ENCODE measurements around the gene ID1.

Gene ID1

GRCh38 chr20:31605031-31605901 lies at the start of gene ID1:
ID1 (plus strand) TSS chr20:31605289; CDS start chr20:31605388, 99 bp downstream.
- Mint-ChIP-seq H3K27ac (peak within 1 kb of the TSS; percentile 64), H3K4me3 (peak within 1 kb of the TSS; percentile 93), H3K36me3 (no peaks in the 10 kb centered on the region), H3K27me3 (peaks cover 20% of the 10 kb centered on the region), H3K9me3 (ENCODE audit: low read depth) (no peaks in the 10 kb centered on the region), H3K4me1 (ENCODE audit: low read depth) (peaks cover 26% of the 10 kb centered on the region)

GRCh38 chr20:31559704-31560093 lies 45.4 kb upstream of the ID1 start:
- H3K4me1 Mint-ChIP-seq (ENCODE audit: low read depth): peaks cover 15% of the 10 kb centered on the region
- H3K27me3 Mint-ChIP-seq: no peaks in the 10 kb centered on the region
- H3K9me3 Mint-ChIP-seq (ENCODE audit: low read depth): no peaks in the 10 kb centered on the region
- H3K36me3 Mint-ChIP-seq: peaks cover 4% of the 10 kb centered on the region
- H3K27ac Mint-ChIP-seq: peak overlapping the region; percentile 88
- no peak overlapping the region for H3K4me3 Mint-ChIP-seq

GRCh38 chr20:31560094-31560745 lies 44.9 kb upstream of the ID1 start:
- peaks cover 15% of the 10 kb centered on the region for H3K4me1 Mint-ChIP-seq (ENCODE audit: low read depth)
- no peaks in the 10 kb centered on the region for H3K9me3 Mint-ChIP-seq (ENCODE audit: low read depth)
- no peaks in the 10 kb centered on the region for H3K27me3 Mint-ChIP-seq
- H3K4me3 Mint-ChIP-seq: no peak overlapping the region
- H3K27ac Mint-ChIP-seq: peak overlapping the region; percentile 88
- peaks cover 4% of the 10 kb centered on the region for H3K36me3 Mint-ChIP-seq

GRCh38 chr20:31560746-31561598 lies 44.1 kb upstream of the ID1 start:
- no peaks in the 10 kb centered on the region for H3K27me3 Mint-ChIP-seq
- H3K36me3 Mint-ChIP-seq: peaks cover 4% of the 10 kb centered on the region
- peaks cover 15% of the 10 kb centered on the region for H3K4me1 Mint-ChIP-seq (ENCODE audit: low read depth)
- no peak overlapping the region for H3K4me3 Mint-ChIP-seq
- no peaks in the 10 kb centered on the region for H3K9me3 Mint-ChIP-seq (ENCODE audit: low read depth)
- H3K27ac Mint-ChIP-seq: peak overlapping the region; percentile 88

- Mint-ChIP-seq H3K36me3 (peaks cover 4% of the 10 kb centered on the region), H3K27me3 (no peaks in the 10 kb centered on the region), H3K4me1 (ENCODE audit: low read depth) (peaks cover 22% of the 10 kb centered on the region), H3K9me3 (ENCODE audit: low read depth) (no peaks in the 10 kb centered on the region), H3K27ac (no peak overlapping the region), H3K4me3 (no peak overlapping the region)
Measured at GRCh38 chr20:31562241-31562640, 42.8 kb upstream of the ID1 start.

GRCh38 chr20:31564284-31564683 lies 40.8 kb upstream of the ID1 start:
- Mint-ChIP-seq H3K27ac (no peak overlapping the region), H3K36me3 (peaks cover 4% of the 10 kb centered on the region), H3K4me1 (ENCODE audit: low read depth) (peaks cover 27% of the 10 kb centered on the region), H3K27me3 (no peaks in the 10 kb centered on the region), H3K9me3 (ENCODE audit: low read depth) (no peaks in the 10 kb centered on the region), H3K4me3 (no peak overlapping the region)

- no peak overlapping the region for H3K4me3 Mint-ChIP-seq
- H3K27ac Mint-ChIP-seq: no peak overlapping the region
- H3K36me3 Mint-ChIP-seq: peaks cover 4% of the 10 kb centered on the region
- no peaks in the 10 kb centered on the region for H3K9me3 Mint-ChIP-seq (ENCODE audit: low read depth)
- no peaks in the 10 kb centered on the region for H3K27me3 Mint-ChIP-seq
- peaks cover 20% of the 10 kb centered on the region for H3K4me1 Mint-ChIP-seq (ENCODE audit: low read depth)
Measured at GRCh38 chr20:31565699-31566318, 39.3 kb upstream of the ID1 start.

GRCh38 chr20:31566319-31566657 lies 38.8 kb upstream of the ID1 start:
- Mint-ChIP-seq H3K36me3 (no peaks in the 10 kb centered on the region), H3K9me3 (ENCODE audit: low read depth) (no peaks in the 10 kb centered on the region)

GRCh38 chr20:31566658-31567379 lies 38.3 kb upstream of the ID1 start:
- Mint-ChIP-seq H3K27ac (no peak overlapping the region), H3K9me3 (ENCODE audit: low read depth) (no peaks in the 10 kb centered on the region), H3K27me3 (no peaks in the 10 kb centered on the region), H3K4me3 (peak overlapping the region; percentile 8), H3K36me3 (no peaks in the 10 kb centered on the region), H3K4me1 (ENCODE audit: low read depth) (peaks cover 17% of the 10 kb centered on the region)

More at GRCh38 chr20:31566319-31566657, 38.8 kb upstream of the ID1 start:
- H3K4me3 Mint-ChIP-seq: no peak overlapping the region
- no peaks in the 10 kb centered on the region for H3K27me3 Mint-ChIP-seq
- H3K4me1 Mint-ChIP-seq (ENCODE audit: low read depth): peaks cover 17% of the 10 kb centered on the region
- no peak overlapping the region for H3K27ac Mint-ChIP-seq

GRCh38 chr20:31567380-31567720 lies 37.7 kb upstream of the ID1 start:
- Mint-ChIP-seq H3K27ac (peak overlapping the region; percentile 16), H3K36me3 (no peaks in the 10 kb centered on the region), H3K4me3 (no peak overlapping the region), H3K27me3 (no peaks in the 10 kb centered on the region), H3K9me3 (ENCODE audit: low read depth) (no peaks in the 10 kb centered on the region), H3K4me1 (ENCODE audit: low read depth) (peaks cover 20% of the 10 kb centered on the region)

GRCh38 chr20:31568041-31568731 lies 36.9 kb upstream of the ID1 start:
- no peak overlapping the region for H3K4me3 Mint-ChIP-seq

GRCh38 chr20:31568773-31569162 lies 36.3 kb upstream of the ID1 start:
- no peak overlapping the region for H3K4me3 Mint-ChIP-seq
- H3K27ac Mint-ChIP-seq: peak overlapping the region; percentile 16
- no peaks in the 10 kb centered on the region for H3K36me3 Mint-ChIP-seq

More at GRCh38 chr20:31568041-31568731, 36.9 kb upstream of the ID1 start:
- H3K27me3 Mint-ChIP-seq: no peaks in the 10 kb centered on the region
- H3K4me1 Mint-ChIP-seq (ENCODE audit: low read depth): peaks cover 24% of the 10 kb centered on the region
- no peaks in the 10 kb centered on the region for H3K36me3 Mint-ChIP-seq
- H3K27ac Mint-ChIP-seq: peak overlapping the region; percentile 3
- H3K9me3 Mint-ChIP-seq (ENCODE audit: low read depth): no peaks in the 10 kb centered on the region

GRCh38 chr20:31569163-31570020 lies 35.7 kb upstream of the ID1 start:
- Mint-ChIP-seq H3K4me1 (ENCODE audit: low read depth) (peaks cover 32% of the 10 kb centered on the region), H3K27ac (peak overlapping the region; percentile 16), H3K27me3 (no peaks in the 10 kb centered on the region), H3K36me3 (no peaks in the 10 kb centered on the region), H3K4me3 (no peak overlapping the region), H3K9me3 (ENCODE audit: low read depth) (no peaks in the 10 kb centered on the region)

More at GRCh38 chr20:31568773-31569162, 36.3 kb upstream of the ID1 start:
- H3K27me3 Mint-ChIP-seq: no peaks in the 10 kb centered on the region
- H3K4me1 Mint-ChIP-seq (ENCODE audit: low read depth): peaks cover 28% of the 10 kb centered on the region
- no peaks in the 10 kb centered on the region for H3K9me3 Mint-ChIP-seq (ENCODE audit: low read depth)
